MG63 (cell line): ENCODE data around the gene IPCEF1. TPM values are rescaled to one million over a fixed set of nuclear protein-coding genes. Genes with fewer than 3 reads are reported as not detected.

Experiments
- DNase-seq: peaks from one replicate; pipeline ENCODE4 v3.0.0-alpha.2; 2020
- H3K27me3 ChIP-seq: fragments of 250-450 bp; sonication (Bioruptor Pico); 2 replicates; pipeline ENCODE4 v1.5.1; 2020; ENCODE audit warnings: mild to moderate bottlenecking, moderate library complexity
- H3K36me3 ChIP-seq: fragments of 250-450 bp; sonication (Bioruptor Pico); 2 replicates; pipeline ENCODE4 v1.5.1; 2020; ENCODE audit warnings: mild to moderate bottlenecking, moderate library complexity
- H3K4me3 ChIP-seq: fragments of 250-450 bp; sonication (Bioruptor Pico); 2 replicates; pipeline ENCODE4 v1.5.1; 2020; ENCODE audit warnings: mild to moderate bottlenecking, moderate library complexity
- H3K9me3 ChIP-seq: fragments of 250-450 bp; sonication (Bioruptor Pico); 2 replicates; pipeline ENCODE4 v1.5.1; 2020; ENCODE audit warnings: mild to moderate bottlenecking, moderate library complexity
- total RNA-seq: library from RNA; depleted of rRNA; stranded (reverse); fragments of >200 nt; shearing (Covaris generic); gene quantifications from 2 replicates; pipeline ENCODE4 v1.2.3, GENCODE V29; 2014; ENCODE audit warnings: low replicate concordance

The IPCEF1 gene
- total RNA-seq, 1 experiment from 2014 or later: not detected

GRCh38 chr6:154156135-154156896 is 200.3 kb downstream of the IPCEF1 start:
- no peak for DNase-seq
- no peaks in the 10 kb centered on the region; the same call in 1 of the 2 replicates for H3K9me3 ChIP-seq
- no peaks in the 10 kb centered on the region for H3K27me3 ChIP-seq
- no peak overlapping the region for H3K4me3 ChIP-seq
- H3K36me3 ChIP-seq: no peaks in the 10 kb centered on the region

GRCh38 chr6:154154389-154154967 is 202.1 kb downstream of the IPCEF1 start:
- no peaks in the 10 kb centered on the region for H3K36me3 ChIP-seq
- no peak for DNase-seq
- H3K27me3 ChIP-seq: no peaks in the 10 kb centered on the region
- H3K4me3 ChIP-seq: no peak overlapping the region
- no peaks in the 10 kb centered on the region; the same call in 1 of the 2 replicates for H3K9me3 ChIP-seq

GRCh38 chr6:154143753-154144152 is 212.8 kb downstream of the IPCEF1 start:
- Histone ChIP-seq H3K9me3 (no peaks in the 10 kb centered on the region), H3K4me3 (no peak overlapping the region)
- no peak for DNase-seq

GRCh38 chr6:154140743-154141142 is 215.9 kb downstream of the IPCEF1 start:
- no peaks in the 10 kb centered on the region for H3K27me3 ChIP-seq
- no peaks in the 10 kb centered on the region for H3K36me3 ChIP-seq
- H3K9me3 ChIP-seq: no peaks in the 10 kb centered on the region
- no peak overlapping the region for H3K4me3 ChIP-seq
- no peak for DNase-seq

More at GRCh38 chr6:154143753-154144152, 212.8 kb downstream of the IPCEF1 start:
- Histone ChIP-seq H3K27me3 (no peaks in the 10 kb centered on the region), H3K36me3 (no peaks in the 10 kb centered on the region)

GRCh38 chr6:154139892-154140291 is 216.7 kb downstream of the IPCEF1 start:
- no peak overlapping the region for H3K4me3 ChIP-seq
- no peaks in the 10 kb centered on the region for H3K9me3 ChIP-seq
- DNase-seq: no peak
- no peaks in the 10 kb centered on the region for H3K36me3 ChIP-seq
- H3K27me3 ChIP-seq: no peaks in the 10 kb centered on the region

- no peaks in the 10 kb centered on the region for H3K36me3 ChIP-seq
- H3K4me3 ChIP-seq: no peak overlapping the region
- peak; percentile 20 for DNase-seq
- no peaks in the 10 kb centered on the region for H3K27me3 ChIP-seq
- no peaks in the 10 kb centered on the region for H3K9me3 ChIP-seq
These were observed 217.8 kb downstream of the IPCEF1 start for GRCh38 chr6:154138793-154139192.

- Histone ChIP-seq H3K27me3 (no peaks in the 10 kb centered on the region), H3K9me3 (no peaks in the 10 kb centered on the region), H3K36me3 (no peaks in the 10 kb centered on the region), H3K4me3 (no peak overlapping the region)
- no peak for DNase-seq
These were observed 222.0 kb downstream of the IPCEF1 start for GRCh38 chr6:154134471-154135147.

GRCh38 chr6:154127657-154128056 is 228.9 kb downstream of the IPCEF1 start:
- Histone ChIP-seq H3K36me3 (no peaks in the 10 kb centered on the region), H3K4me3 (no peak overlapping the region), H3K9me3 (no peaks in the 10 kb centered on the region), H3K27me3 (no peaks in the 10 kb centered on the region)
- no peak for DNase-seq

GRCh38 chr6:154125421-154125820 is 231.2 kb downstream of the IPCEF1 start:
- no peak for DNase-seq
- H3K36me3 ChIP-seq: no peaks in the 10 kb centered on the region
- H3K27me3 ChIP-seq: no peaks in the 10 kb centered on the region
- H3K9me3 ChIP-seq: no peaks in the 10 kb centered on the region
- no peak overlapping the region for H3K4me3 ChIP-seq

- H3K36me3 ChIP-seq: no peaks in the 10 kb centered on the region
- no peaks in the 10 kb centered on the region for H3K9me3 ChIP-seq
- H3K27me3 ChIP-seq: no peaks in the 10 kb centered on the region
- no peak for DNase-seq
- no peak overlapping the region for H3K4me3 ChIP-seq
These were observed 233.2 kb downstream of the IPCEF1 start for GRCh38 chr6:154123155-154123956.

- Histone ChIP-seq H3K4me3 (no peak overlapping the region), H3K27me3 (no peaks in the 10 kb centered on the region), H3K9me3 (no peaks in the 10 kb centered on the region), H3K36me3 (no peaks in the 10 kb centered on the region)
- DNase-seq: no peak
These were observed 234.2 kb downstream of the IPCEF1 start for GRCh38 chr6:154122195-154122925.

GRCh38 chr6:154117485-154117884 is 239.1 kb downstream of the IPCEF1 start:
- H3K4me3 ChIP-seq: no peak overlapping the region
- no peaks in the 10 kb centered on the region for H3K27me3 ChIP-seq

GRCh38 chr6:154113392-154113791 is 243.2 kb downstream of the IPCEF1 start:
- Histone ChIP-seq H3K36me3 (no peaks in the 10 kb centered on the region), H3K27me3 (no peaks in the 10 kb centered on the region), H3K9me3 (no peaks in the 10 kb centered on the region), H3K4me3 (no peak overlapping the region)
- no peak for DNase-seq

More at GRCh38 chr6:154117485-154117884, 239.1 kb downstream of the IPCEF1 start:
- no peaks in the 10 kb centered on the region for H3K9me3 ChIP-seq
- no peaks in the 10 kb centered on the region for H3K36me3 ChIP-seq
- DNase-seq: no peak

GRCh38 chr6:154112181-154112809 is 244.3 kb downstream of the IPCEF1 start:
- Histone ChIP-seq H3K27me3 (no peaks in the 10 kb centered on the region), H3K4me3 (no peak overlapping the region), H3K9me3 (no peaks in the 10 kb centered on the region), H3K36me3 (no peaks in the 10 kb centered on the region)
- no peak for DNase-seq

- H3K9me3 ChIP-seq: no peaks in the 10 kb centered on the region
- no peak for DNase-seq
These were observed 245.6 kb downstream of the IPCEF1 start for GRCh38 chr6:154111025-154111424.

GRCh38 chr6:154106251-154106650 is 250.4 kb downstream of the IPCEF1 start:
- no peak overlapping the region for H3K4me3 ChIP-seq
- no peaks in the 10 kb centered on the region for H3K36me3 ChIP-seq
- no peak for DNase-seq
- no peaks in the 10 kb centered on the region for H3K27me3 ChIP-seq
- no peaks in the 10 kb centered on the region for H3K9me3 ChIP-seq

More at GRCh38 chr6:154111025-154111424, 245.6 kb downstream of the IPCEF1 start:
- Histone ChIP-seq H3K27me3 (no peaks in the 10 kb centered on the region), H3K36me3 (no peaks in the 10 kb centered on the region), H3K4me3 (no peak overlapping the region)
